Lower leg skin (tissue), 3 donors: ENCODE data around the gene ALPG.
"Not testable (repeated sequence)": the region's sequence is repeated elsewhere in the genome, so short reads cannot be mapped to it uniquely, and the experiment has no call there.

ENCODE experiments used
- CTCF ChIP-seq, 3 donors: fragments of 450-650 bp; IDR thresholded peaks; one replicate each; pipeline ENCODE4 v1.5.1; 2016; ENCODE audit warnings: antibody characterized with exemption in 3 of 3, mild to moderate bottlenecking in 3 of 3, moderate library complexity in 2 of 3
- POLR2A ChIP-seq, 2 donors: fragments of 450-650 bp; IDR thresholded peaks; one replicate each; pipeline ENCODE4 v1.6.1; 2016 to 2017; ENCODE audit warnings: antibody characterized with exemption in 2 of 2, mild to moderate bottlenecking in 1 of 2, moderate library complexity in 1 of 2

- TF ChIP-seq CTCF, POLR2A (IDR thresholded peaks at IDR 0.05): not testable (repeated sequence)
Observed at GRCh38 chr2:232442431-232442830, 35.8 kb downstream of the ALPG start.
